DND-41 (cell line): ENCODE data around the gene PLCB3.

Experiments
- ATAC-seq: fragments of 200-7000 bp; cut with Tn5 transposase; 3 replicates; pipeline ENCODE4 v1.9.1; 2021; ENCODE audit warnings: low read depth; ENCODE audit not compliant: insufficient read depth
- DNase-seq: peaks from one replicate; pipeline ENCODE4 v3.0.0-alpha.2; 2020
- H2AFZ ChIP-seq: 2 replicates; pipeline ENCODE4 v1.6.0; 2012; ENCODE audit warnings: low read depth, low read length
- H3K27ac ChIP-seq: 2 replicates; pipeline ENCODE4 v1.5.1; 2012; ENCODE audit warnings: low read length, inconsistent platforms
- H3K27me3 ChIP-seq: fragments of 200-600 bp; sonication (generic); 2 replicates; pipeline ENCODE4 v1.6.0; 2012; ENCODE audit warnings: low read length, mild to moderate bottlenecking, inconsistent platforms; ENCODE audit not compliant: insufficient read depth, poor library complexity
- H3K36me3 ChIP-seq: 2 replicates; pipeline ENCODE4 v1.5.1; 2012; ENCODE audit warnings: low read length, inconsistent platforms; ENCODE audit not compliant: insufficient read depth
- H3K4me1 ChIP-seq: 2 replicates; pipeline ENCODE4 v1.5.1; 2012; ENCODE audit warnings: mild to moderate bottlenecking, low read length; ENCODE audit not compliant: insufficient read depth
- H3K4me2 ChIP-seq: 2 replicates; pipeline ENCODE4 v1.6.0; 2012; ENCODE audit warnings: mild to moderate bottlenecking, moderate library complexity, low read length, inconsistent platforms; ENCODE audit not compliant: insufficient read depth
- H3K4me3 ChIP-seq, 2 experiments: fragments of 200-600 bp in 1 of 2; shearing (Covaris generic) in 1 of 2; 2 replicates each; pipeline ENCODE4 v1.5.1; 2012 to 2016; ENCODE audit warnings: inconsistent platforms in 2 of 2, low read length in 2 of 2, mild to moderate bottlenecking in 2 of 2, low read depth in 1 of 2, moderate library complexity in 1 of 2
- H3K79me2 ChIP-seq: 2 replicates; pipeline ENCODE4 v1.6.0; 2012; ENCODE audit warnings: low read length, inconsistent platforms; ENCODE audit not compliant: insufficient read depth
- H3K9ac ChIP-seq: 2 replicates; pipeline ENCODE4 v1.6.0; 2012; ENCODE audit warnings: low read depth, mild to moderate bottlenecking, inconsistent platforms, low read length, moderate library complexity
- H3K9me3 ChIP-seq: 2 replicates; pipeline ENCODE4 v1.5.1; 2012; ENCODE audit warnings: low read length, moderate library complexity, mild to moderate bottlenecking, inconsistent platforms; ENCODE audit not compliant: insufficient read depth, severe bottlenecking
- H4K20me1 ChIP-seq: 2 replicates; pipeline ENCODE4 v1.6.0; 2012; ENCODE audit warnings: low read length; ENCODE audit not compliant: insufficient read depth
- EZH2 ChIP-seq: IDR thresholded peaks from 3 replicates; pipeline ENCODE4 v1.6.1; 2012; ENCODE audit warnings: borderline replicate concordance, low read depth, mild to moderate bottlenecking, moderate library complexity, low read length, inconsistent platforms; ENCODE audit not compliant: severe bottlenecking
- TF ChIP-seq, protein P1 (sequence below): IDR thresholded peaks from 2 replicates; pipeline ENCODE4 v1.5.1; 2012; ENCODE audit warnings: borderline replicate concordance, low read length, moderate library complexity, mild to moderate bottlenecking; ENCODE audit not compliant: poor library complexity, severe bottlenecking; ENCODE audit errors: extremely low read depth

The PLCB3 gene

GRCh38 chr11:64317325-64317960 is 66.1 kb downstream of the PLCB3 start, which contains the start of gene TRMT112:
Gene TRMT112 (minus strand): TSS chr11:64317559. CDS start chr11:64317526, 33 bp downstream.
- Histone ChIP-seq H3K36me3 (peaks cover 47% of the 10 kb centered on the region), H3K79me2 (peaks cover 44% of the 10 kb centered on the region), H3K4me1 (peaks cover 34% of the 10 kb centered on the region), H3K27me3 (no peaks in the 10 kb centered on the region), H3K9ac (peak within 1 kb of the TSS; percentile 87), H3K27ac (peak within 1 kb of the TSS; percentile 91), H3K4me2 (peak within 1 kb of the TSS; percentile 66), H4K20me1 (peaks cover 13% of the 10 kb centered on the region), H3K9me3 (no peaks in the 10 kb centered on the region), H2AFZ (peak within 1 kb of the TSS; percentile 91), H3K4me3 (peak within 1 kb of the TSS; percentile 52 to 71)
- DNase-seq = peak; percentile 98
- no peak for TF ChIP-seq EZH2
- TF ChIP-seq, protein P1, sequence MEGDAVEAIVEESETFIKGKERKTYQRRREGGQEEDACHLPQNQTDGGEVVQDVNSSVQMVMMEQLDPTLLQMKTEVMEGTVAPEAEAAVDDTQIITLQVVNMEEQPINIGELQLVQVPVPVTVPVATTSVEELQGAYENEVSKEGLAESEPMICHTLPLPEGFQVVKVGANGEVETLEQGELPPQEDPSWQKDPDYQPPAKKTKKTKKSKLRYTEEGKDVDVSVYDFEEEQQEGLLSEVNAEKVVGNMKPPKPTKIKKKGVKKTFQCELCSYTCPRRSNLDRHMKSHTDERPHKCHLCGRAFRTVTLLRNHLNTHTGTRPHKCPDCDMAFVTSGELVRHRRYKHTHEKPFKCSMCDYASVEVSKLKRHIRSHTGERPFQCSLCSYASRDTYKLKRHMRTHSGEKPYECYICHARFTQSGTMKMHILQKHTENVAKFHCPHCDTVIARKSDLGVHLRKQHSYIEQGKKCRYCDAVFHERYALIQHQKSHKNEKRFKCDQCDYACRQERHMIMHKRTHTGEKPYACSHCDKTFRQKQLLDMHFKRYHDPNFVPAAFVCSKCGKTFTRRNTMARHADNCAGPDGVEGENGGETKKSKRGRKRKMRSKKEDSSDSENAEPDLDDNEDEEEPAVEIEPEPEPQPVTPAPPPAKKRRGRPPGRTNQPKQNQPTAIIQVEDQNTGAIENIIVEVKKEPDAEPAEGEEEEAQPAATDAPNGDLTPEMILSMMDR = no peak
- ATAC-seq = peak; percentile 82

- DNase-seq (peak; percentile 97), ATAC-seq (peak; percentile 81)
- Histone ChIP-seq H3K4me1 (peaks cover 41% of the 10 kb centered on the region), H3K4me3 (peak within 1 kb of the TSS; percentile 52 to 71), H4K20me1 (peaks cover 15% of the 10 kb centered on the region), H3K9ac (peak within 1 kb of the TSS; percentile 87), H3K27me3 (no peaks in the 10 kb centered on the region), H3K4me2 (peak within 1 kb of the TSS; percentile 66), H3K79me2 (peaks cover 44% of the 10 kb centered on the region), H3K9me3 (no peaks in the 10 kb centered on the region), H3K27ac (peak within 1 kb of the TSS; percentile 91), H2AFZ (peak within 1 kb of the TSS; percentile 91), H3K36me3 (peaks cover 45% of the 10 kb centered on the region)
- TF ChIP-seq, protein P1 = peak; percentile 60
- TF ChIP-seq EZH2 = no peak
Measured at GRCh38 chr11:64317961-64318765, 66.8 kb downstream of the PLCB3 start, which contains the start of gene PRDX5. Gene PRDX5 (plus strand): TSS chr11:64318121. CDS start chr11:64318216, 95 bp downstream.
